H1 (cell line): ENCODE measurements around the gene MYOT. TPM values are rescaled to one million over a fixed set of nuclear protein-coding genes. Genes with fewer than 3 reads are reported as not detected.

Experiments used
- BCL11A ChIP-seq, 2 experiments: IDR thresholded peaks; one replicate each; pipeline ENCODE4 v1.6.1; 2011; ENCODE audit warnings: low read depth in 2 of 2, low read length in 2 of 2, mild to moderate bottlenecking in 2 of 2
- CBX5 ChIP-seq: fragments of 300-800, 300-1000 bp; sonication (generic); IDR thresholded peaks from 2 replicates; pipeline ENCODE4 v1.7.1; 2016; ENCODE audit warnings: antibody characterized with exemption, low read length, low read depth
- CHD1 ChIP-seq: IDR thresholded peaks from 2 replicates; pipeline ENCODE4 v1.6.1; 2012; ENCODE audit warnings: low read depth, low read length, improper control_type of control experiment
- CHD7 ChIP-seq: fragments of 300-600 bp; sonication (generic); IDR thresholded peaks from 2 replicates; pipeline ENCODE4 v1.7.1; 2012; ENCODE audit warnings: low read length, moderate library complexity, mild to moderate bottlenecking, inconsistent platforms; ENCODE audit not compliant: insufficient replicate concordance
- KDM1A ChIP-seq: fragments of 200-600, 300-600 bp; sonication (generic); IDR thresholded peaks from 2 replicates; pipeline ENCODE4 v1.7.1; 2016; ENCODE audit warnings: mild to moderate bottlenecking, low read length, borderline replicate concordance
- MAFK ChIP-seq: IDR thresholded peaks from 2 replicates; pipeline ENCODE4 v1.6.1; 2012; ENCODE audit warnings: low read depth, mild to moderate bottlenecking, improper control_type of control experiment, low read length
- SAP30 ChIP-seq: fragments of 300-600 bp; sonication (generic); IDR thresholded peaks from 2 replicates; pipeline ENCODE4 v1.7.1; 2012; ENCODE audit warnings: low read length, moderate library complexity, mild to moderate bottlenecking, inconsistent platforms; ENCODE audit not compliant: insufficient read depth, insufficient replicate concordance
- SUZ12 ChIP-seq: fragments of 200-600 bp; sonication (generic); IDR thresholded peaks from 2 replicates; pipeline ENCODE4 v1.6.1; 2012; ENCODE audit warnings: mild to moderate bottlenecking, inconsistent platforms, low read length, moderate library complexity, mixed read lengths
- polyA plus RNA-seq, 7 experiments: library from polyadenylated mRNA; depleted of rRNA in 3 of 7; stranded (reverse) in 5 of 7; unstranded in 2 of 7; fragments of >200 nt in 5 of 7; fragments of 200-250 nt in 2 of 7; gene quantifications; 1 replicate in 5 of 7; 2 replicates in 1 of 7; 4 replicates in 1 of 7; pipeline versions ENCODE4 v1.2.1 to v1.2.3, GENCODE V29; 2011 to 2013; ENCODE audit warnings: missing spikeins in 2 of 7, mixed read lengths in 2 of 7
- total RNA-seq: library from RNA; stranded (reverse); fragmentation: NEBNext Ultra II Directional; extraction: Animal tissue kit (Norgen Biotek cat#: 25700); gene quantifications from 2 replicates; pipeline ENCODE4 v1.2.1, GENCODE V29; 2021
- TF ChIP-seq, protein P1 (sequence below): IDR thresholded peaks from 2 replicates; pipeline ENCODE4 v1.6.1; 2012; ENCODE audit warnings: inconsistent platforms

MYOT gene
- total and polyA plus RNA-seq, 2 of the 8 experiments (the other 6 are each of a cell fraction or from before 2014, with no cell fraction given), result not detected

GRCh38 chr5:137837491-137838394, 29.9 kb upstream of the MYOT start (continued):
- TF ChIP-seq CHD7 (no peak), SAP30 (no peak), BCL11A (IDR thresholded peaks at IDR 0.05; ENCODE audit: low read depth in 2 of 2, low read length in 2 of 2) (no peak), KDM1A (no peak), MAFK (no peak), CBX5 (no peak), CHD1 (no peak), SUZ12 (no peak)
- TF ChIP-seq, protein P1, sequence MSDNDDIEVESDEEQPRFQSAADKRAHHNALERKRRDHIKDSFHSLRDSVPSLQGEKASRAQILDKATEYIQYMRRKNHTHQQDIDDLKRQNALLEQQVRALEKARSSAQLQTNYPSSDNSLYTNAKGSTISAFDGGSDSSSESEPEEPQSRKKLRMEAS, result no peak
